NCI-H1694 treated with DMSO at 0.1 percent for 48 hours (cell line): ENCODE results near the gene ZNF18.

ENCODE experiments used
- DNase-seq: peaks from one replicate; lab custom pipeline; 2025; lab: John Stamatoyannopoulos, UW

ZNF18 gene

GRCh38 chr17:11997147-11997971 lies at the start of gene ZNF18:
ZNF18 (minus strand) TSS chr17:11997475; CDS start chr17:11992829, 4,646 bp downstream.
- peak; percentile 90 for DNase-seq

- no peak for DNase-seq
Measured at GRCh38 chr17:12046786-12047185, 49.5 kb upstream of the ZNF18 start.

- DNase-seq: no peak
Measured at GRCh38 chr17:12043702-12044101, 46.4 kb upstream of the ZNF18 start.

GRCh38 chr17:12041312-12041711 lies 44.0 kb upstream of the ZNF18 start:
- DNase-seq: no peak

GRCh38 chr17:12040478-12040877 lies 43.2 kb upstream of the ZNF18 start:
- no peak for DNase-seq

GRCh38 chr17:12037970-12038369 lies 40.7 kb upstream of the ZNF18 start:
- no peak for DNase-seq

- no peak for DNase-seq
Measured at GRCh38 chr17:12035673-12036072, 38.4 kb upstream of the ZNF18 start.

- no peak for DNase-seq
Measured at GRCh38 chr17:12034538-12034937, 37.3 kb upstream of the ZNF18 start.

GRCh38 chr17:12028611-12029010 lies 31.3 kb upstream of the ZNF18 start:
- no peak for DNase-seq

GRCh38 chr17:12027658-12028057 lies 30.4 kb upstream of the ZNF18 start:
- DNase-seq: no peak

- DNase-seq: no peak
Measured at GRCh38 chr17:12024327-12024726, 27.1 kb upstream of the ZNF18 start.

- DNase-seq: no peak
Measured at GRCh38 chr17:12022310-12022709, 25.0 kb upstream of the ZNF18 start.

GRCh38 chr17:12021623-12022140 lies 24.4 kb upstream of the ZNF18 start:
- DNase-seq: no peak

GRCh38 chr17:12020642-12021622 lies 23.7 kb upstream of the ZNF18 start, which contains the start of gene MAP2K4:
MAP2K4 (plus strand) TSS chr17:12020877; CDS start chr17:12020887, 10 bp downstream.
- peak; percentile 45 for DNase-seq

GRCh38 chr17:12007466-12007865 lies 10.2 kb upstream of the ZNF18 start:
- no peak for DNase-seq

- DNase-seq: no peak
Measured at GRCh38 chr17:11999696-12000095, 2.4 kb upstream of the ZNF18 start.

- DNase-seq: no peak
Measured at GRCh38 chr17:11997972-11998233, 628 bp upstream of the ZNF18 start.

GRCh38 chr17:11996722-11997146 lies 541 bp downstream of the ZNF18 start:
- DNase-seq: peak; percentile 19

- no peak for DNase-seq
Measured at GRCh38 chr17:11991461-11991860, 5.8 kb downstream of the ZNF18 start.

- DNase-seq: no peak
Measured at GRCh38 chr17:11990363-11990983, 6.8 kb downstream of the ZNF18 start.

GRCh38 chr17:11986942-11987329 lies 10.3 kb downstream of the ZNF18 start:
- peak; percentile 38 for DNase-seq
